NCI-H2081 (cell line): ENCODE data around the gene TEX13A.

ENCODE experiments used
- DNase-seq, 2 experiments: peaks; one replicate each; lab custom pipeline; 2025; lab: John Stamatoyannopoulos, UW

Gene TEX13A

GRCh38 chrX:105173071-105173470 lies 47.4 kb downstream of the TEX13A start:
- no peak for DNase-seq
